ENCODE results near the gene TBC1D22A.
"Not testable (repeated sequence)": the region's sequence is repeated elsewhere in the genome, so short reads cannot be mapped to it uniquely, and the experiment has no call there.

Gene TBC1D22A

GRCh38 chr22:46731246-46732040, 31.0 kb upstream of the TBC1D22A start:
- H3K36me3 ChIP-seq (ENCODE audit: control insufficient read depth, insufficient read depth, low read length): no peaks in the 10 kb centered on the region
- H3K4me3 ChIP-seq (ENCODE audit: low read length): no peak overlapping the region
- H3K9ac ChIP-seq (ENCODE audit: low read length): no peak overlapping the region
- H3K4me1 ChIP-seq (ENCODE audit: control insufficient read depth, insufficient read depth, low read length): peaks cover 38% of the 10 kb centered on the region
- no peaks in the 10 kb centered on the region for H3K27me3 ChIP-seq (ENCODE audit: control insufficient read depth, insufficient read depth, low read length)
- H3K9me3 ChIP-seq (ENCODE audit: control insufficient read depth, low read length): no peaks in the 10 kb centered on the region

DNA sequence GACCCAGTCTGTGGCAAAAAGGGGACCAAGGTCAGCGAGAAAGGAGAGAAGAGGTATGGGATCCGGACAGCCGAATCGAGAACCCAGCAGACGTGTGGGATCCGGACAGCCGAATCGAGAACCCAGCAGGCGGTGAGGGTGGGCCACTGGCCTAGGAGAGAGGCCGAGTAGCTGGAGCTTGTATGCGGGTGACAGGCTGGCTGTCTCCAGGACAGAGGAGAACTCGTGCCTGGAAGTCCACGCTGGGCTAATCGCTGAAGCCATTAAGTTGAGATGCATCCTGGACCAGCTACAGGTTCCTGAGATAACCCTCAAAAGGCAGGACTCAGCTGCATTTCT, 30.4 kb upstream of the TBC1D22A start:
- Histone ChIP-seq H3K4me3 (ENCODE audit: low read length) (no peak overlapping the region), H3K9me3 (ENCODE audit: control insufficient read depth, low read length) (no peaks in the 10 kb centered on the region), H3K9ac (ENCODE audit: low read length) (no peak overlapping the region), H3K27me3 (ENCODE audit: control insufficient read depth, insufficient read depth, low read length) (no peaks in the 10 kb centered on the region), H3K4me1 (ENCODE audit: control insufficient read depth, insufficient read depth, low read length) (peaks cover 43% of the 10 kb centered on the region), H3K36me3 (ENCODE audit: control insufficient read depth, insufficient read depth, low read length) (no peaks in the 10 kb centered on the region)

DNA sequence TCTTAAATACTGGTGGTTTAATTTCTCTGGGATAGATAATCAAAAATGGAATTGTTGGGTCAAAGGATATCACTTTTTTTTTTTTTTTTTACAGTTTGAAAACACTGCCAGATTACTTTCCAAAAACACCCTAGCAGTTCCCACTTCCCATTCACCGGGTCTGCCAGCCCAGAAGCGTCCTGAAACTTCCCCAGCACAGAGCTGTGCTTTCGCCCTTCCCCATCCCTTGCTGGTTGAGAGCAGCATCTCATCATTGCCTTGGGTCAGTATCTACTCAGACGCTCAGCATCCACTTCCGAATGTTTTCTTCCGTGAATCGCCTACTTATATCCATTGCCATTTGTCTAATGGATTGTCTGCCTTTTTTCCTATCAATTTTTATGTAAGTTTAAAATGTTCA, 29.9 kb upstream of the TBC1D22A start:
- Histone ChIP-seq H3K4me1 (ENCODE audit: control insufficient read depth, insufficient read depth, low read length) (peaks cover 46% of the 10 kb centered on the region), H3K9ac (ENCODE audit: low read length) (no peak overlapping the region), H3K9me3 (ENCODE audit: control insufficient read depth, low read length) (no peaks in the 10 kb centered on the region)

DNA sequence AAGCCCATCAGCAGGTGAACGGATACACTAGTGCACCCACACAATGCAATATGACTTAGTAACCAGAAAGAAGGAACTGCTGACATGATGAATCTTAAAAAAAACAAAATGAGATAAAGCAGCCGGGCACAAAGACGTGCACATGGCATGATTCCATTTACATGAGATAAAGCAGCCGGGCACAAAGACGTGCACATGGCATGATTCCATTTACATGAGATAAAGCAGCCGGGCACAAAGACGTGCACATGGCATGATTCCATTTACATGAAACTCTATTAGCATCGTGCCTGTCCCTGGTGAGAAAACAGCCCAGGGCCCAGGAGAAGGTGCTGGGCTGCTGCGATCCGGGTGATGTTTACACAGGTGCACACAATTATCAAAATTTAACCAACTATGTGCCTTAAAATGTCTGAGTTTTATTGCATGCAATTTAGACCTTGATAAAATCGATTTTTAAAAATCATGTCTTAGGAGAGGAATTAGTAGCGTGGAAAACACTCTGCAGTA, 28.2 kb upstream of the TBC1D22A start:
- peaks cover 50% of the 10 kb centered on the region for H3K4me1 ChIP-seq (ENCODE audit: control insufficient read depth, insufficient read depth, low read length)
- H3K36me3 ChIP-seq (ENCODE audit: control insufficient read depth, insufficient read depth, low read length); H3K9ac ChIP-seq (ENCODE audit: low read length); H3K4me3 ChIP-seq (ENCODE audit: low read length); H3K27me3 ChIP-seq (ENCODE audit: control insufficient read depth, insufficient read depth, low read length); H3K9me3 ChIP-seq (ENCODE audit: control insufficient read depth, low read length): not testable (repeated sequence)

More for the DNA sequence above, 29.9 kb upstream of the TBC1D22A start:
- Histone ChIP-seq H3K36me3 (ENCODE audit: control insufficient read depth, insufficient read depth, low read length) (no peaks in the 10 kb centered on the region), H3K4me3 (ENCODE audit: low read length) (no peak overlapping the region), H3K27me3 (ENCODE audit: control insufficient read depth, insufficient read depth, low read length) (no peaks in the 10 kb centered on the region)

DNA sequence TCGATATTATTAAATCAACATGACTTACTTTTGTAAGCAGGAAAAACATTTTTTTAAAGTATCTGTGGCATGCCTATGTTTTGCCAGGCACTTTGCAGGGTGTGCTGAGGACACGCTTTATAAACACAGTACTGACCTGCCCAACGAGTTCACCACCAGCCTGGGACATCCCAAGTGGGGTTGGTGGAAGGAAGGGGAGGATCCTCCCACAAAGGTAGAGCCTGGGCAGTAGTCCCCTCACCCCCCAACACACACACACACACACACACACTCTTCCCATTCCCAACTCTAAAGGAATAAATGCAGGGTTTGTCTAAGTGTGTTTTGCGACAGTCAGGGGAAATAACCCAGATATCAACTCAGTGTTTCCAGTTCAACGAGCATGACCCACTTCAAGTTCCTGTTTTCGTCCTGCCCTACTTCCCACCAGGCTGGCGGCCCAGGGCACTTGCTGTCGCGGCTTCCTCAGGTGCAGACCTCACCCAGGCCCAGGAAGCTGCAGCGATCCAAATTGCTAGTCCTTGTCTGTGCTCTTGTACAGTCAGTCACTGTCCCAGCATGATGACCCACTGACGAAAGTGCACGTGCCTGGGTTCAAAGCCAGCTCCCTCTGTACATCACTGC, 27.5 kb upstream of the TBC1D22A start:
- H3K9ac ChIP-seq (ENCODE audit: low read length): no peak overlapping the region
- H3K4me3 ChIP-seq (ENCODE audit: low read length): no peak overlapping the region
- H3K4me1 ChIP-seq (ENCODE audit: control insufficient read depth, insufficient read depth, low read length): peaks cover 57% of the 10 kb centered on the region

DNA sequence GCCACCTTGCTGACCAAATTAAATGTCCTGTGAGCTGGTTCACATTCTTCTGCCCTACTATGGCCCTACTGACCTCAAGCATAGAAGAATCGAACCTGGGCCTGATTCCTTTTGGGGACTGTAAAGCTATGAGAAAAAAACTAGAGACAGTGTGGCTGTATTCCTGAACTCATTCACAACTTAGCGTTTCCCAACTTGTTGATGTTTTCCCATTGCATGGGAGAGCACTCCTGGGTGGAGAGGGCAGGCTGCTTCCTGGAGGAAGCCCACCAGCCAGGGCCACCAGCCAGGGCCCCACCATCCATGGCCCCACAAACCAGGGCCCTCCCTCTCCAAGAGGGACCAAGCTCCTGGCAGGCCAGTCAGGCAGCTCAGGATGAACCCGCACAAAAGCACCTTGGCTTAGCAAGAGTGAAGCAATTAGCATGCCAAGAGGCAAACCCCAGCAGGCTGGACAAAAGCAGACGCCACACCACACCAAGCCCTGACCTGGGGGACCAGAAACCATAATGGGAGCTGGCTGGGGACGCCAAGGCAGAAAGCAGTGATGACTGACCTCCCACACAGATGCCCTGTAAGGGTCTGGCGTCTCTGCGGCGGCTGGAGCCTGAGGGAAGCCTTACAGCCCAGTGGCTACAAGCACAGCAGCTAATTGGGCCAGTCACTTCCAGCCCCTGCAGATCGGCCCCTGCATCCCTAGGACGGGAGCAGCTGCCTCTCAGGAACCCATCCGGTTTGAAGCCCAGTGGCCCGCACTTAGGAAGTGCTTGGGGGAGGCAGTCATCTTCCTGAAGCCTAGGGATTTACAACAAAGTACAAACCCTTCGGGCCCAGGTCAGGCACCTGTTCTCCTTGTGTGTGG, 26.5 kb upstream of the TBC1D22A start:
- Histone ChIP-seq H3K4me3 (ENCODE audit: low read length) (no peak overlapping the region), H3K4me1 (ENCODE audit: control insufficient read depth, insufficient read depth, low read length) (peaks cover 61% of the 10 kb centered on the region), H3K9ac (ENCODE audit: low read length) (no peak overlapping the region), H3K36me3 (ENCODE audit: control insufficient read depth, insufficient read depth, low read length) (no peaks in the 10 kb centered on the region), H3K9me3 (ENCODE audit: control insufficient read depth, low read length) (no peaks in the 10 kb centered on the region), H3K27me3 (ENCODE audit: control insufficient read depth, insufficient read depth, low read length) (no peaks in the 10 kb centered on the region)

More for the DNA sequence above, 27.5 kb upstream of the TBC1D22A start:
- H3K9me3 ChIP-seq (ENCODE audit: control insufficient read depth, low read length): no peaks in the 10 kb centered on the region
- no peaks in the 10 kb centered on the region for H3K27me3 ChIP-seq (ENCODE audit: control insufficient read depth, insufficient read depth, low read length)
- no peaks in the 10 kb centered on the region for H3K36me3 ChIP-seq (ENCODE audit: control insufficient read depth, insufficient read depth, low read length)

DNA sequence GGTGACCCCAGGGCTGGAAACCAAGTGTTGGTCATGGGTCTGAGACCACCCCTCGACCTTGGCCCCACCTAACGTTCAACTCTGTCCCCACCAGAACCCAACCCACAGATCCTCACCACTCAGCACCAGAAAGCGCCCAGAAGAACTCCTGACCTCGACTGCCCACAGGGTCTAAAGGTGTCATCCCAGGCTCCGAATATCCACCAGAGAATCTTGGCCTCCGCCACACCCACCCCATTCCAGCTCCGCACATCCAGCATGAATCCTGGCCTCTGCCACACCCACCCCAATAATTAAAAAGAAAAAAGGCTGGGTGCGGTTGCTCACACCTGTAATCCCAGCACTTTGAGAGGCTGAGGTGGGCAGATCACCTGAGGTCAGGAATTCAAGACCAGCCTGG, 25.7 kb upstream of the TBC1D22A start:
- H3K36me3 ChIP-seq (ENCODE audit: control insufficient read depth, insufficient read depth, low read length): no peaks in the 10 kb centered on the region
- H3K4me1 ChIP-seq (ENCODE audit: control insufficient read depth, insufficient read depth, low read length): peaks cover 61% of the 10 kb centered on the region
- no peak overlapping the region for H3K4me3 ChIP-seq (ENCODE audit: low read length)
- no peak overlapping the region for H3K9ac ChIP-seq (ENCODE audit: low read length)
- no peaks in the 10 kb centered on the region for H3K9me3 ChIP-seq (ENCODE audit: control insufficient read depth, low read length)
- H3K27me3 ChIP-seq (ENCODE audit: control insufficient read depth, insufficient read depth, low read length): no peaks in the 10 kb centered on the region

DNA sequence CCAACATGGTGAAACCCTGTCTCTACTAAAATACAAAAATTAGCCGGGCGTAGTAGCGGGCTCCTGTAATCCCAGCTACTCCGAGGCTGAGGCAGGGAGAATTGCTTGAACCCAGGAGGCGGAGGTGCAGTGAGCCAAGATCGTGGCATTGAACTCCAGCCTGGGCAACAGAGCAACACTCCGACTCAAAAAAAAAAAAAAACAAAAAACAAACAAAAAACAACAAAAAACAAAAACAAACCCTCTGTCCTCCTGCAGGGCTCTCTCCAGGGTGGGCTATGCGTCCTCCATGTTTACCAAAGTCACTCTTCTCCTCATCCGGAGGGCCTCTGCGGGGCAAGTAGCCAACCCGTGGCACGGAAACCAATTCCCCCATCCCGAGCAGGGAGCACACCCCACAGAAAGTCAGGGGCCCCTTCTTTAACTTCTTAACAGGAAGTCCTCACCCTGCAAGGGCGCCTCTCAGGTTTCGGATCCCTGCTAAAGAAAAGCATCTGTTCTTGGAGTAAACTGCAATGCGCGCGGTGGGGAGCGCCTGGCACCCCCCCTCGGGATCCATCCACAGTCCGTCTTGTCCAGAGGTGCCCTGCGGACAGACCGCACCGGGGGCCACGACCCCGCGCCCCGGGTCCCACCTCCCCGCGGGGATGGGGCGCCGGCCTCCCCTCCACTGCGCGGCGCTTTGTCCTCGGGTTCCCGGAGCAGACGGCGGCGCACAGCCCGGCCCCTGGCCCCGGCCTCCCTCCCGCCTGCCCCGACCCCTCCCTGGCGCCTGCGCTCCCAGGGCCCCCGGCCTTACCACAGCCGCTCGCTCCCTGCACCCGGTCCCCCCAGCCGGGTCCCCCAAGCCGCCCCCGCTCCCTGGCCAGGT, 25.1 kb upstream of the TBC1D22A start:
- Histone ChIP-seq H3K9ac (ENCODE audit: low read length) (peak overlapping the region; percentile 64), H3K36me3 (ENCODE audit: control insufficient read depth, insufficient read depth, low read length) (no peaks in the 10 kb centered on the region), H3K9me3 (ENCODE audit: control insufficient read depth, low read length) (no peaks in the 10 kb centered on the region), H3K4me3 (ENCODE audit: low read length) (no peak overlapping the region), H3K27me3 (ENCODE audit: control insufficient read depth, insufficient read depth, low read length) (no peaks in the 10 kb centered on the region), H3K4me1 (ENCODE audit: control insufficient read depth, insufficient read depth, low read length) (peaks cover 64% of the 10 kb centered on the region)

DNA sequence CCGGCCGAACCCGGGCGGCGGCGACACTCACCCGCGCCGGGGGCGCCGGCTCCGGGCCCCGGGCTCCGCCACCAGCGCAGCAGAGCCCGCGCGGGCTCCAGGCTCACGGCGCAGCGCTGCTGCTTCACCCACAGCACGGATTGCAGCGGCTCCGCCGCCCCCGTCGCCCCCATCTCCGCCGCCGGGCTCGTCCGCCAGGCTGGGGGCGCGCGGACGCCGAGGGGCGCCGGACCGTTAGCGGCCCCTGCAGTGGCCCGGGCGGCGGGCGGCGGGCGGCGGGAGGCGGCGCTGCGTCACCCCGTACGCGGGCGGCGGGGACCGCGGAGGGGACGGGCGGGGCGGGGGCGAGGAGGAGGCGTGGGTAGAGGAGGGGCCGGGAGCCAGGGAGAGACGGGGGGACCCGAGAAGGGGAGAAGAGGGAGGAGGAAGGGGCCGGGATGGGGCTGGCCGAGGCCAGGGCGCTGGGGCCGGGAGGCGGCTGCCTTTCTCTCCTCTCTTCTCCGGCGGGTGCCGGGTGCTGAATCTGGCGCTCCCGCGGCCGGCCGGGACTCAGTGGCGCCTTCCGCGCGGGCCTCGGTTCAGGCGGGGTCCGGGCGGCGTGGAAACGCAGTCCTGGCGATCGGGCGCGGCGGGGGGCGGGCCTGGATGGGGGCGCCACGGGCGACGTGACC, 24.3 kb upstream of the TBC1D22A start, which contains the start of gene CERK:
Gene CERK (minus strand): TSS at position 277 of the 671 bp plus-strand sequence. CDS start 104 bp downstream, at position 173.
- Histone ChIP-seq H3K9ac (ENCODE audit: low read length) (peak within 1 kb of the TSS; percentile 72), H3K4me3 (ENCODE audit: low read length) (peak within 1 kb of the TSS; percentile 56), H3K27me3 (ENCODE audit: control insufficient read depth, insufficient read depth, low read length) (no peaks in the 10 kb centered on the region), H3K36me3 (ENCODE audit: control insufficient read depth, insufficient read depth, low read length) (no peaks in the 10 kb centered on the region), H3K9me3 (ENCODE audit: control insufficient read depth, low read length) (no peaks in the 10 kb centered on the region), H3K4me1 (ENCODE audit: control insufficient read depth, insufficient read depth, low read length) (peaks cover 71% of the 10 kb centered on the region)

DNA sequence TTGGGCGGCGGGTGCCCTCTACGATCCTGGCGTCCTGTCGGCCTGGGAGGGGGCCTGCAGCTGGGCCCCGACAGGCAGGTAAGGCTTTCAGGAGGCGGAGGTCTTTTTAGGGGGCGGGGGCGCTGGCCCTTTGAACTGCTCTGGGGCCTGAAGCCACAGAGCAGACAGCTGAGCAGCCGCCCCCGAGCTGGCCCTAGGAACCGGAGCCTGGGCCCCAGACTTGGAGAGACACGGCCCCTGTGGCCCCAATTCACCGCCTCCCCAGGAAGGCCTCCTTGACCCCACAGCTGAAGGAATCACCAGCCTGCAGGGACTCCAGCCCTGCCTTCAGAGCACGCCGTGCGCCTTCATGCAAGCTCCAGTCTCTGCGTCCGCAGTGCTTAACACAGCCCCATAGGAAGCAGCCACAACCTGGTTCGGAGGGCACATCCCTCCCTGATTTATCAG, 23.8 kb upstream of the TBC1D22A start:
- Histone ChIP-seq H3K9me3 (ENCODE audit: control insufficient read depth, low read length) (no peaks in the 10 kb centered on the region), H3K27me3 (ENCODE audit: control insufficient read depth, insufficient read depth, low read length) (no peaks in the 10 kb centered on the region), H3K4me3 (ENCODE audit: low read length) (peak overlapping the region; percentile 56), H3K36me3 (ENCODE audit: control insufficient read depth, insufficient read depth, low read length) (no peaks in the 10 kb centered on the region), H3K4me1 (ENCODE audit: control insufficient read depth, insufficient read depth, low read length) (peaks cover 74% of the 10 kb centered on the region), H3K9ac (ENCODE audit: low read length) (peak overlapping the region; percentile 72)
